Measurements from ENCODE around the gene MDM1. TPM values are rescaled to one million over a fixed set of nuclear protein-coding genes. Genes with fewer than 3 reads are reported as not detected.

MDM1 gene
- 7.0 and 8.2 TPM in 2 replicates for total RNA-seq

GRCh38 chr12:68331869-68332727 lies at the start of gene MDM1:
TSS of gene MDM1 (minus strand) at chr12:68332362. CDS start at chr12:68332245, 117 bp downstream.

GRCh38 chr12:68253504-68253903 lies 78.7 kb downstream of the MDM1 start, which contains the start of gene IL22:
TSS of gene IL22 (minus strand) at chr12:68253604. CDS start at chr12:68253448, 156 bp downstream.

Other genes with a start within 250 kb of the MDM1 start
- not detected in 2 replicates for gene IFNG, start 172.6 kb downstream of the MDM1 start, total RNA-seq
- not detected in 2 replicates for gene IL26, start 106.6 kb downstream of the MDM1 start, total RNA-seq
- gene IL22, start 78.8 kb downstream of the MDM1 start, total RNA-seq, result not detected in 2 replicates

Data from bronchus fibroblast of lung (primary cell).